Renal pelvis (tissue), 4 donors: ENCODE measurements around the gene TCF3. TPM values are rescaled to one million over a fixed set of nuclear protein-coding genes. Genes with fewer than 3 reads are reported as not detected.
A peak's percentile ranks its signal among the peaks of the same experiment; 100 is the strongest.
"Not testable (repeated sequence)": the region's sequence is repeated elsewhere in the genome, so short reads cannot be mapped to it uniquely, and the experiment has no call there.

Source experiments
- DNase-seq: peaks from one replicate; pipeline ENCODE4 v3.0.0-alpha.2; 2013
- polyA plus RNA-seq, 3 donors: library from polyadenylated mRNA; unstranded; fragments of 120-200 nt; gene quantifications; one replicate each; pipeline ENCODE4 v1.2.1, GENCODE V29; 2013; ENCODE audit not compliant: insufficient read length in 3 of 3

TCF3 gene
- polyA plus RNA-seq, 3 donors: 92.2 to 125 (median 123) TPM

GRCh38 chr19:1654178-1654792, 1.9 kb upstream of the TCF3 start:
- DNase-seq: no peak

- no peak for DNase-seq
Observed at GRCh38 chr19:1653300-1653628, 849 bp upstream of the TCF3 start.

- no peak for DNase-seq
Observed at GRCh38 chr19:1651568-1652291, 685 bp downstream of the TCF3 start.

GRCh38 chr19:1650650-1651567, 1.5 kb downstream of the TCF3 start:
- peak; percentile 58 for DNase-seq

- DNase-seq: no peak
Observed at GRCh38 chr19:1649706-1650649, 2.4 kb downstream of the TCF3 start.

- no peak for DNase-seq
Observed at GRCh38 chr19:1648920-1649541, 3.4 kb downstream of the TCF3 start.

- DNase-seq: no peak
Observed at GRCh38 chr19:1648459-1648849, 4.0 kb downstream of the TCF3 start.

GRCh38 chr19:1647501-1648458, 4.6 kb downstream of the TCF3 start:
- no peak for DNase-seq

- no peak for DNase-seq
Observed at GRCh38 chr19:1646659-1647453, 5.6 kb downstream of the TCF3 start.

GRCh38 chr19:1646149-1646548, 6.3 kb downstream of the TCF3 start:
- no peak for DNase-seq

GRCh38 chr19:1645299-1645698, 7.1 kb downstream of the TCF3 start:
- no peak for DNase-seq

- DNase-seq: no peak
Observed at GRCh38 chr19:1644070-1644469, 8.3 kb downstream of the TCF3 start.

- not testable (repeated sequence) for DNase-seq
Observed at GRCh38 chr19:1640893-1641448, 11.4 kb downstream of the TCF3 start.

GRCh38 chr19:1636325-1637236, 15.8 kb downstream of the TCF3 start:
- DNase-seq: no peak

GRCh38 chr19:1634938-1635243, 17.5 kb downstream of the TCF3 start:
- no peak for DNase-seq

GRCh38 chr19:1634242-1634937, 18.0 kb downstream of the TCF3 start:
- DNase-seq: no peak

- DNase-seq: no peak
Observed at GRCh38 chr19:1633269-1633826, 19.1 kb downstream of the TCF3 start.
